Ishikawa (cell line): ENCODE results near the gene GTSE1.

Experiments used
- CEBPB ChIP-seq: IDR thresholded peaks from 2 replicates; pipeline ENCODE4 v1.6.1; 2012
- CREB1 ChIP-seq: IDR thresholded peaks from 2 replicates; pipeline ENCODE4 v1.6.1; 2012; ENCODE audit warnings: low read depth
- EGR1 ChIP-seq: IDR thresholded peaks from 2 replicates; pipeline ENCODE4 v1.6.1; 2012
- EP300 ChIP-seq: IDR thresholded peaks from 2 replicates; pipeline ENCODE4 v1.6.1; 2012; ENCODE audit warnings: borderline replicate concordance
- FOXM1 ChIP-seq: IDR thresholded peaks from 2 replicates; pipeline ENCODE4 v1.6.1; 2012; ENCODE audit warnings: low read depth, borderline replicate concordance
- MAX ChIP-seq: IDR thresholded peaks from 2 replicates; pipeline ENCODE4 v1.6.1; 2012
- NFIC ChIP-seq: IDR thresholded peaks from 2 replicates; pipeline ENCODE4 v1.6.1; 2012
- RAD21 ChIP-seq: IDR thresholded peaks from 2 replicates; pipeline ENCODE4 v1.6.1; 2012; ENCODE audit warnings: low read depth
- TAF1 ChIP-seq: IDR thresholded peaks from 2 replicates; pipeline ENCODE4 v1.6.1; 2012; ENCODE audit warnings: low read depth, mild to moderate bottlenecking
- TCF12 ChIP-seq: IDR thresholded peaks from 2 replicates; pipeline ENCODE4 v1.6.1; 2012; ENCODE audit warnings: low read depth
- TEAD4 ChIP-seq: IDR thresholded peaks from 2 replicates; pipeline ENCODE4 v1.6.1; 2012
- YY1 ChIP-seq: IDR thresholded peaks from 2 replicates; pipeline ENCODE4 v1.6.1; 2012; ENCODE audit warnings: low read depth
- ZBTB7A ChIP-seq: IDR thresholded peaks from 2 replicates; pipeline ENCODE4 v1.6.1; 2012; ENCODE audit warnings: low read depth
- TF ChIP-seq, protein P1 (sequence below): IDR thresholded peaks from 2 replicates; pipeline ENCODE4 v1.6.1; 2012
- TF ChIP-seq, protein P2 (sequence below): IDR thresholded peaks from 2 replicates; pipeline ENCODE4 v1.6.1; 2012; ENCODE audit warnings: low read depth, mild to moderate bottlenecking

The GTSE1 gene

DNA sequence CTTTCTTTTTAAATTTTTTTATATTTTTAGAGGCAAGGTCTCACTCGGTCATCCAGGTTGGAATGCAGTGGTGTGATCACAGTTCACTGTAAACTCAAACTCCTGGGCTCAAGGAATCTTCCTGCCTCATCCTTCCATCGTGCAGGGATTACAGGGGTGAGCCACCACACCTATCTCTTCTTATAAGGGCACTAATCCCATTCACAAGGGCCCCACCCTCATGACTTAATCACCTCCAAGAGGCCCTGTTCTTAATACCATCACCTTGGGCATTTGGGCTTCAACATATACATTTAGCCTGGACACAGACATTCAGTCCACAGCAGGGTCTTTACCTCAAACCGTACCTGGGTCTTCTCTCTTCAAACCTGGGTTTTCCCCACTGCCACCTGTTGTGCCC is 4.5 kb upstream of the GTSE1 start:
- TF ChIP-seq RAD21 (no peak), FOXM1 (no peak), NFIC (no peak), CEBPB (no peak), TAF1 (no peak), YY1 (no peak)

DNA sequence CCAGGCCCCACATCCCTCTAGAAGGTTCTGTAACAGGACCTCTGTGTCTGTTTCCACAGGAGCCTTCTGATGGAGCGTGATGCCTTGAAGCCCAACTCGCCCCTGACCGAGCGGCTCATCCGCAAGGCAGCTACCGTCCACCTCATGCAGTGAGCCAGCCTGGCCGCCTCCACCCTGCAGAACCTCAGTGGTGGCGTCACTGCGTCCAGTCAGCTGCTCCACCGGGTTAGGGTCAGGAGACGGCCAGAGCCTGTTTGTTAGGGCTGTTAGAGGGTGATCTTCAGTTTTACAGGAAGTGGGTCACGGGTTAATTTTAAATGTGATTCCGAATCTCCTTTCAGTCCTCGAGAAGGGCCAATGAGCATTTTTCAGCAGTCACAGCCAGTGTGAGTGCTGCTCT is 3.9 kb upstream of the GTSE1 start:
- TF ChIP-seq CREB1, result no peak
- no peak for TF ChIP-seq TCF12
- TF ChIP-seq, protein P1, sequence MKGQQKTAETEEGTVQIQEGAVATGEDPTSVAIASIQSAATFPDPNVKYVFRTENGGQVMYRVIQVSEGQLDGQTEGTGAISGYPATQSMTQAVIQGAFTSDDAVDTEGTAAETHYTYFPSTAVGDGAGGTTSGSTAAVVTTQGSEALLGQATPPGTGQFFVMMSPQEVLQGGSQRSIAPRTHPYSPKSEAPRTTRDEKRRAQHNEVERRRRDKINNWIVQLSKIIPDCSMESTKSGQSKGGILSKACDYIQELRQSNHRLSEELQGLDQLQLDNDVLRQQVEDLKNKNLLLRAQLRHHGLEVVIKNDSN, result no peak
- no peak for TF ChIP-seq EGR1
- TF ChIP-seq FOXM1, result no peak
- no peak for TF ChIP-seq TAF1
- TF ChIP-seq, protein P2, sequence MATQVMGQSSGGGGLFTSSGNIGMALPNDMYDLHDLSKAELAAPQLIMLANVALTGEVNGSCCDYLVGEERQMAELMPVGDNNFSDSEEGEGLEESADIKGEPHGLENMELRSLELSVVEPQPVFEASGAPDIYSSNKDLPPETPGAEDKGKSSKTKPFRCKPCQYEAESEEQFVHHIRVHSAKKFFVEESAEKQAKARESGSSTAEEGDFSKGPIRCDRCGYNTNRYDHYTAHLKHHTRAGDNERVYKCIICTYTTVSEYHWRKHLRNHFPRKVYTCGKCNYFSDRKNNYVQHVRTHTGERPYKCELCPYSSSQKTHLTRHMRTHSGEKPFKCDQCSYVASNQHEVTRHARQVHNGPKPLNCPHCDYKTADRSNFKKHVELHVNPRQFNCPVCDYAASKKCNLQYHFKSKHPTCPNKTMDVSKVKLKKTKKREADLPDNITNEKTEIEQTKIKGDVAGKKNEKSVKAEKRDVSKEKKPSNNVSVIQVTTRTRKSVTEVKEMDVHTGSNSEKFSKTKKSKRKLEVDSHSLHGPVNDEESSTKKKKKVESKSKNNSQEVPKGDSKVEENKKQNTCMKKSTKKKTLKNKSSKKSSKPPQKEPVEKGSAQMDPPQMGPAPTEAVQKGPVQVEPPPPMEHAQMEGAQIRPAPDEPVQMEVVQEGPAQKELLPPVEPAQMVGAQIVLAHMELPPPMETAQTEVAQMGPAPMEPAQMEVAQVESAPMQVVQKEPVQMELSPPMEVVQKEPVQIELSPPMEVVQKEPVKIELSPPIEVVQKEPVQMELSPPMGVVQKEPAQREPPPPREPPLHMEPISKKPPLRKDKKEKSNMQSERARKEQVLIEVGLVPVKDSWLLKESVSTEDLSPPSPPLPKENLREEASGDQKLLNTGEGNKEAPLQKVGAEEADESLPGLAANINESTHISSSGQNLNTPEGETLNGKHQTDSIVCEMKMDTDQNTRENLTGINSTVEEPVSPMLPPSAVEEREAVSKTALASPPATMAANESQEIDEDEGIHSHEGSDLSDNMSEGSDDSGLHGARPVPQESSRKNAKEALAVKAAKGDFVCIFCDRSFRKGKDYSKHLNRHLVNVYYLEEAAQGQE, result no peak
- TF ChIP-seq EP300, result no peak
- TF ChIP-seq NFIC, result no peak
- no peak for TF ChIP-seq MAX
- no peak for TF ChIP-seq RAD21
- no peak for TF ChIP-seq YY1
- TF ChIP-seq TEAD4, result no peak

DNA sequence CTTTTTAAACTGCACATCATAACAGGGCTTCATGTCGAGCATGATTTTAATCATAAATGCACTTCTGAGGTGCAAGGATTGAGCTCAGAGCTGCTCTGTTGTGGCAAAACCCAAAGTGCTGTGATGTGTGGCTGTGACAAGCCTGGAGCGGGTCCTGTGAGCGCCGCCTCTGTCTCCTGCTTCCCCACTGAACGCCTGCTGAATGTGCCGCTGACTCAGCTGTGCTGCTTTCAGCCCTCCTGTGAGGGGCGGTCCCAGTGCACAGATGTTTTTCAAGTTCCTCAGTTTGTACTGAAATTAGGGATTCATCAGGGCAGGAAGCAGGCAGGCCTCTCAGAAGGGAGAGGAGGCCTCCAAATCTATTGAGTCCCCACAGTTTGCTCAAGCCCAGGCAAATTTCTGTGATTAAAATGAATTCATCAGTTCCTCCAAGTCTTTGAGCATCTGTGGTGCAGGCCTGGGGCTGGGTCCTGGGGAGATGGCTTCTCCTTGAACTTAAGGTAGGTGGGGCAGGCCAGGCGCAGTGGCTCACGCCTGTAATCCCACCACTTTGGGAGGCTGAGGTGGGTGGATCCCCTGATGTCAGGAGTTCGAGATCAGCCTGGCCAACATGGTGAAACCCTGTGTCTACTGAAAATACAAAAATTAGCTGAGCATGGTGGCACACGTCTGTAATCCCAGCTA is 3.0 kb upstream of the GTSE1 start:
- no peak for TF ChIP-seq FOXM1
- no peak for TF ChIP-seq TAF1
- TF ChIP-seq RAD21, result no peak
- TF ChIP-seq TEAD4, result no peak
- TF ChIP-seq EP300, result no peak
- TF ChIP-seq, protein P2, result no peak
- TF ChIP-seq TCF12, result no peak
- no peak for TF ChIP-seq MAX
- TF ChIP-seq YY1, result no peak
- TF ChIP-seq, protein P1, result no peak
- no peak for TF ChIP-seq CEBPB
- no peak for TF ChIP-seq EGR1
- no peak for TF ChIP-seq CREB1

DNA sequence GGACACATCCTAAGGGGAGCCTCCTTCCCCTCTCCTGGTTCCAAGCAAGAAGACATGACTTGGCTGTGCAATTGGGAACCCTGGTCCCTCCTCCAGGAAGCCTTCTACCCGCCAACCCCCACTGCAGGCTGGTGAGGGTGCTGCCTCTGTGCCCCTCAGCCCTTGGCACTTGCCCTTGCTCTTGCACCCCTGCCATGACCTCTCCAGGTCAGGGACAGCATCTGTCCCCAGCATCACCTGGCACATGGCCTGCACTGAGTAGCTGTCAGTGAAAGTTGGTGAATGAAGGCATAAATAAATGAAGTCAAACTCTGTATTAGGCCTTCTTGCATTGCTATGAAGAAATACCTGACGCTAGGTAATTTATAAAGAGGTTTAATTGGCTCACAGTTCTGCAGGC is 1.9 kb upstream of the GTSE1 start:
- TF ChIP-seq TEAD4 (no peak), CREB1 (no peak), FOXM1 (no peak), MAX (no peak), ZBTB7A (no peak), TCF12 (no peak), CEBPB (no peak), EP300 (no peak), NFIC (no peak), RAD21 (no peak), YY1 (no peak)
- TF ChIP-seq, protein P2, result no peak
